HG02884 (cell line): ENCODE results near the gene NR4A2.
A peak's percentile ranks its signal among the peaks of the same experiment; 100 is the strongest.

Experiments used
- ATAC-seq: cut with Tn5 transposase; IDR thresholded peaks from one replicate; pipeline ENCODE4 v1.9.1; 2021; ENCODE audit warnings: mild to moderate bottlenecking, moderate library complexity; ENCODE audit not compliant: unreplicated experiment

NR4A2 gene

DNA sequence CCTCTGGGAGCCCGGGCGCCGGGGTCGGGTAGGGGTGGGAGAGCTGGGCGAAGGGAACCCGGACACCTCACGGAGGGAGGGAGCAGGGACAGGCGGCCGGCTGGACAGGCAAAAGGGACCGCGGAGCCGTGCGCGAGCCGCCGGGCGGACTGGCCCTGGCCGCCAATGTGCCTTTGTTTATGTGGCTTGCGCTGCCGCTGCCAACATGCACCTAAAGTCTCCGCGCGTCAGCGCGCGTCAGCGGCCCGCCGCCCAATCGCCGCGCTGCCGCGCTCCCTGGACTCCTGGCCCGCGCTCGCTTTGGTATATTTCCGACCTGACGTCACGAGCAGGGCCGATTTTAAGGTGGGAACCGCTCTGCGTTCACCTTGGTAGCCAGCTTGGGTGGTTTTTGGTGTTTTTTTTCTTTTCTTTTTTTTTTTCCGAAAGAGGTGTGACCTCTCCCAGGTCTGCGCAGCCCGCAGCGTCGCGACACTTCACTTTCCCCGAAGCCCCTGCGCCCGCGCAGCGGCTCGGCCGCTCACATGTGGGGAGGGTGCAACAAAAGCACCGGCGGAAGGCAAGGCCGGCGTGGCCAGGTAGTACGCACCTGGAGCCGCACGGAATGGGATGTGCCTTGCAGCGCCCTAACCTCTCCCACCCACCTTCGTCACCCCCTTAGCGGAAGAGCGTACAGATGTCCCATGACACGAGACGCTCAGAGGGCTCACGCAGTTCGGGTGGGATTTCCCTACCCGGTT lies at the start of gene NR4A2:
NR4A2 (minus strand) TSS at position 188 of the 740 bp plus-strand sequence. CDS start 2,535 bp downstream, outside the sequence.
- ATAC-seq = peak; percentile 63

DNA sequence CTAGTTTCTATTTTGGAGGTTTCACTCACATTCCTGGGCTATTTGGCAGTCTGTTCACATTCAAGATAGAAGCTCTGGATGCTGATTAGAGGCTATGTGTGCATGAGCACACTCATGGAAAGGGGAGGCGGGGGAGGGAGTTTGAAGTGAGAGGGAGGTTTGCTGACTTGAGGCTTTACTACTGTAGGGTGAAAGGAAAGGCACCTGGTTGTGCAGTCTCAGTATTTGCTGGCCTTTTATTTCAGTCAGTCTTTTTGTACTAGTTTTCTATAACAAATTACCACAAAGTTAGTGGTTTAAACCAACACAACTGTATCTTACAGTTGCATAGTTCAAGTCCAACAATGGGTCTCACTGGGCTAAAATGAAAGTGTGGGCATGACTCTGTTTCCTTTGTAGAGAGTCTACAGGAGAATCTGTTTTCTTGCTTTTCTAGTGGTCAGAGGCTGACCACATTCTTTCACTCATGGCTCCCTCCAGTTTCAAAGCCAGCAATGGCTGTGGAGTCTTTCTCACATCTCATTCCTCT lies 47.7 kb upstream of the NR4A2 start:
- peak; percentile 73 for ATAC-seq

DNA sequence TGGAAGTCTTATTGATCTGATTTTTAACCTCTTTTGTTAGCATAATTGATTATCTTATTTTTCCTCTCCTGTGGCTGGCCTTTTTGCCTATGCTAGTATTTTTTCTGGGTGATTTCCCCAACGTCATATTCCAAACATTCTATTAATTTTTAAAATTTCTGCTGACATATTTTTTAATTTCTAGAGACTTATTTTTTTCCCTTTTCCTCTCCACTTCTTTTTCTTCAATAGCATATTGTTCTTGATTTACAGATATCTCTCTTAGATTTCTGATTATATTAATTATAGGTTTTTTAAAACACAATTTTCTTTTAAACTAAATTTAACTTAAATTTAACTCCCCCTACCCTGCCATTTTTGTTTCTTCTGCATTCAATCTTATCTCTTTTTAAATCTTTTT lies 47.2 kb upstream of the NR4A2 start:
- ATAC-seq = no peak

DNA sequence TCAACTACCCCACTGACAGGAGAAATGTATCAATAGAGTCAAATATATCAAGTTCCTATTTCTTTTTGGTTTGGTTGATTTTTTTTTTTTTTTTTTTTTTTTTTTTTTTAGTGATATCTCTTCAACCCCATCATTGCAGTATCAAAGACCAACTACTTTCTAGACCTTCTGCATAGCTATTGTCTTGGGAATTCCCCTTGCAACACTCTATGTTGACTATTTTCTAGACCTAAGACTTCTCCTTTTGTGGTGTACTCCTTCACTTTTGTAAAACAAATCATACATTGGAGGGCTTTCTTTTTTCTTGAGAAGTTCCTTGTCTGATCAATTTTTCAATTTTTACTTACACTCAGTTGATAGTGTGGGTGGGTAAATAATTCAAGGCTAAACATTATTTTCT lies 46.5 kb upstream of the NR4A2 start:
- ATAC-seq = peak; percentile 64

GRCh38 chr2:156366753-156367152 lies 34.2 kb upstream of the NR4A2 start:
- ATAC-seq = no peak

GRCh38 chr2:156363141-156363540 lies 30.6 kb upstream of the NR4A2 start:
- no peak for ATAC-seq

- no peak for ATAC-seq
These were observed 23.7 kb upstream of the NR4A2 start for GRCh38 chr2:156356014-156356754.

DNA sequence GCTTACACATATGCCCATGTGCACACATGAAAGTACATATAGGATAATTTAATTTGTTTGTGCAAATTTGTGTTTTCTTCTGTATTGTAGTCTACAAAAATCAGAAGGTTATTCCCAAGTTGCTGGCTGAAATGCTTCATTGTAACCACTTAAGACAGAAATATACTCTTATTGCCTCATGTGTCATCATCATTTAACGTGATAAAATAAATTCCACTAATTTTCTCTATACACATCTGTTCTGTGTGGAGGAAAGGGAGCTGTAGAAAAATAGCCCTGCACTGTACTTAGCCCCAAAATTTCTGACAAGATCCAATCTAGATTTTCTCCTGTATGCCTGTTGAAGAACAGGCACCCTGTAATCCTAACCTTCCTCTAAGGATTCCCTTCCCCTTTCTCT lies 20.4 kb upstream of the NR4A2 start:
- ATAC-seq = no peak

GRCh38 chr2:156350374-156351142 lies 18.0 kb upstream of the NR4A2 start:
- no peak for ATAC-seq

DNA sequence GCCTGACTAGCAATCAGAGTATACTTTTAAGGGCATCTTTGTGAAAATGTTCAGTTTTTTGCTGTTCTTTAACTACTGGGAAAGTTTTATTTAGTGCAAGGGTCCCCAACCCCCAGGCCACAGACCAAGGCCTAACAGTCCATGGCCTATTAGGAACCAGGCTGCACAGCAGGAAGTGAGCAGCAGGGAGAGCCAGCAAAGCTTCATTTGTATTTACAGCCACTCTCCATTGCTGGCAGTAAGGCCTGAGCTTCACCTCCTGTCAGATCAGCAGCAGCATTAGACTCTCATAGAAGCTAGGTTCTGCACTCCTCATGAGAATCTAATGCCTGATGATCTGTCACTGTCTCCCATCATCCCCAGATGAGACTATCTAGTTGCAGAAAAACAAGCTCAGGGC lies 17.1 kb upstream of the NR4A2 start:
- no peak for ATAC-seq

- no peak for ATAC-seq
These were observed 16.6 kb upstream of the NR4A2 start for GRCh38 chr2:156349161-156349560.

GRCh38 chr2:156347431-156347830 lies 14.9 kb upstream of the NR4A2 start:
- ATAC-seq = no peak

- no peak for ATAC-seq
These were observed 14.2 kb upstream of the NR4A2 start for GRCh38 chr2:156346731-156347130.

GRCh38 chr2:156345582-156345981 lies 13.1 kb upstream of the NR4A2 start:
- ATAC-seq = no peak

DNA sequence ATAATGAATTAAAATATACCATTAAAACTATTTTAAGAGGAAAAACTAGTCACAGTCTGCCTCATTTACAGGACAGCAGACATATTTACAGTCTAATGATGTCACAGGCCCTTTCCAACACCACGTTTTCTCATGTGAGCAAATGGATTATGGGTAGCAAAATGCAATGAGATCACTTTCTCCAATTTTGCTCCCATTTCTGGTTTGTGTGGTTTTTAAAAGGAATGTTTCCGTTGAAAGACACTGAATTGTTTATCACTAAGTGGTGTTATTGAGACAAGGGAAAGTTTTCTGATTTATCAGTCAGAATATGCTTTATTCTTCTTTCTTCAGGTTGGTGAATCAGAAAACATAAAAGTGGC lies 11.4 kb upstream of the NR4A2 start:
- ATAC-seq = no peak

GRCh38 chr2:156343096-156343939 lies 10.8 kb upstream of the NR4A2 start:
- no peak for ATAC-seq

DNA sequence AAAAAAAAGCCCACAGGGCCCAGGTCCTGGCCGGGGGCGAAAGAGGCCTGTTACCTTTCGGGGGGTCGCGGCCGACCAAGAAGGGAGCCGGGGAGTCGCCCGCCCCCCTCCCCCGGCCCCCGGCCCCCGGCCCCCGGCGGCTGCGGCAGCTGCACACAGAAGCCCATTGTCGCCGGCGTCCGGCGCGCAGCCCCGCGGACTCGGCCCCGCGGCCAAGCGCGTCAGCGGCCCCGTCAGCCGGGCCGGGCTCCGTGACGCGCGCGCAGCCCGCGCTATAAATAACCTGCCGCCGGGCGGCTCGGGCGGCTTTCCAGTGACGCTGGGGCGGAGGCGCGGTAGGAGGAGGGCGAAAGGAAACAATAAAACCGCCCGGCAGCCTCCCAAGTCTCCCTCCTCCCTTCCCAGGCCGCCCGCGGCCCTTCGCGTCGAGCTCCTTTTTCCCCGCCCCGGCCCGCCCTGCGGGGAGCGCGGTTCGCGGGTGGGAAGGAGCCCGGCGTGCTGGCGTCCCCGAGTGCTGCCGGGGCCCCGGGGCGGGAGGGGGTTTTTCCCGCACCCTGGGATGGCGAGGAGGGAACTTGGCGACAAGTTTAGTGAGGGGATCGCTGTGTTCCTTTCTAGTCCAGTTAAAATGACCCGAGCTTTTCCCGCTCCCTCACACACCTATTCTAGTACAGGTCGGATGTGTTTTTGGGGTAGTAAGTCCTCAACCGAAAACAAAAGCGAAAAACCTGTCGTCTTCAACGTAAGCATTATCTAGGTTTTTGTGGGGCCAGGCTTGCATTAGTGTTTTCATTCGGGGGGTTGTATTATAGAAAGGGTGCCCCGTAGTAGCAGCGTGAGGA lies 10.0 kb upstream of the NR4A2 start:
- ATAC-seq = peak; percentile 46

GRCh38 chr2:156341452-156342253 lies 9.1 kb upstream of the NR4A2 start:
- peak; percentile 74 for ATAC-seq
